NOMO-1 treated with DMSO at 0.1 percent for 48 hours (cell line): ENCODE results near the gene KRTAP10-4.
"Not testable (repeated sequence)": the region's sequence is repeated elsewhere in the genome, so short reads cannot be mapped to it uniquely, and the experiment has no call there.

Source experiments
- DNase-seq: peaks from one replicate; lab custom pipeline; 2025; ENCODE audit not compliant: unreplicated experiment; lab: John Stamatoyannopoulos, UW

Gene KRTAP10-4

DNA sequence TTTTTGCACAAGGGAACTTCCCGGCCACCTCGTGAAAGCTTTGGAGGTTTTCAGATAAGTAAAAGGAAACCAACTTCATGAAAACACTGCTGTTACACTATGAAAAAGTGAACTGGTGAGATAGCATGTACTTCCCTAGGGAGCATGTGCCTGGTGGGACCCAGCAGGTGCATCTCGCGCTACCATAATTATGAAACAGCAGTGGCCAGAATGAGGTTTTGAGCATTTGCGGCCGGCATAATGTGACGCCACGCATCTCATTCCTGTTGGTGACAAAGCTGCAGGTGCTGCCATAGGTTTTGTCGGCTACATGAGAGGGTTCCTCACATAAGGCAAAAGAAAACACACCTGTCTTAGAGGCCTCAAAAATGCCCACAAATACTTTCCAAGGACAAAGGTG is 16.6 kb upstream of the KRTAP10-4 start:
- DNase-seq = no peak

DNA sequence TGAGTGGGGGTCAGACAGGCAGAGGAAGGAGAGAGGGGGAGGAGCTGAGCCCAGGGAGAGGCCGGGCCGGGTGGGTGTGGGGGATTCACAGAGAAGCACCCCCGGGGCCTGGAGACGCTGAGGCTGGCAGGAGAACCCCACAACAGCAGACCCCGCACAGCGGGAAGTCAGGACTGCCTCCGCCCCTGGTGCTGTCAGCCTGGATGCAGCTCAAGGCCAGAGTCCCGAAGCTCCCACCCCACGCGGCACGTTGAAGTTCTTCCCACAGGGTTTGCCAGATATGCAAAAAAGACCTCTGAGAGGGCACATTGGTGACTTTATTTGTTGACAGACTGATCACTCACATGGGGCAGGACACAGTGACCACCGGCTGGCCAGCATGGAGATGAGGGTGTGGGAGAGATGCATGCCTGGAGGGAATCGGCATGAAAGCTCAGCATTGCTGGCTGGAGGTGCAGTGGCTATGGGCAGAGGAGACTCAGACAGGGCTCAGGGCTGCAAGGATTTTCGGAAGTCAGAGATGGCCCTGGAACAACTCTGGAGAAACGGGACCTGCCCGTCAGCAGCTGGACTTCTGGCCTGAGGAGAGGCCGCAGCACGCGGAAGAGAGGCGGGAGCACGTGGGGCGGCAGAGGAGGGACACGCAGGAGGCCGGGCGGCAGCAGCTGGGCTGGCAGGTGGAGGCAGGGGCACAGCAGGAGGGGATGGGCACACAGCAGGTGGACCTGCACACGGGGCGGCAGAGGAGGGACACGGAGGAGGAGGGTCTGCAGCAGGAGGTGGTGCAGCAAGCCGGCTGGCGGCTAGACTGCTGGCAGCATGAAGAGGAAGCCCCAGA is 15.8 kb upstream of the KRTAP10-4 start:
- DNase-seq = no peak

DNA sequence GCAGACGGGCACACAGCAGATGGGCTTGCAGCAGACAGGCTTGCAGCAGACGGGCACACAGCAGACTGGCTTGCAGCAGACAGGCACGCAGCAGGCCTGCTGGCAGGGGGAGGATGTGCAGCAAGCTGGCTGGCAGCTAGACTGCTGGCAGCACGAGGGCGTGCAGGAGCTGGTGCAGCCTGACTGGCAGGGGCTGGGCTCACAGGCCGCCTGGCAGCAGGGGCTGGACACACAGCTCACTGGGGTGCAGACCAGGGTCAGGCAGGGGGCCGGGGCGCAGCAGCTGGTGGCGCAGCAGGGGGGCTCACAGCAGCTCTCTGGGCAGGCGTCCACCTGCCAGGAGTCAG is 15.2 kb upstream of the KRTAP10-4 start:
- not testable (repeated sequence) for DNase-seq

DNA sequence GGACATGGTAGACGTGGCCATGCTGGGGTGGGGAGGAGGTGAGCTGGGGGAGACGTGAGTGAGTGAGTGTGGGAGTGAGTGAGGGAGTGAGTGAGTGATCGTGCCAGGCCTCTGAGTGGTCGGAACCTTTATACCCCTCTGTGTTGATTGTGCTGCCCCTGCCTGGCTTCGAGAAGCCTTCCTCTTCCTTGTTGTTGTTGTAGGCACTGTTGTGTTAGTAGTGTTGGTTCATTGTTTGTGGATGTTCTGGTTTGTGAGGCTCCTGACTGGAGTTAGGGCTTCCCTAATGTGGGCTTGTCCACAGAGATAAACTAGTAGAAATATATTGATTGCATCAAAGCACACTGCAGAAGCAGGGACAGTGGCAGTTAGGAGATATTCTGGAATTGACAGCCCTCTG is 14.8 kb upstream of the KRTAP10-4 start, which contains the start of gene KRTAP10-3:
TSS of gene KRTAP10-3 (minus strand) at position 101 of the 400 bp plus-strand sequence. CDS start at position 21, 80 bp downstream.
- DNase-seq = no peak

DNA sequence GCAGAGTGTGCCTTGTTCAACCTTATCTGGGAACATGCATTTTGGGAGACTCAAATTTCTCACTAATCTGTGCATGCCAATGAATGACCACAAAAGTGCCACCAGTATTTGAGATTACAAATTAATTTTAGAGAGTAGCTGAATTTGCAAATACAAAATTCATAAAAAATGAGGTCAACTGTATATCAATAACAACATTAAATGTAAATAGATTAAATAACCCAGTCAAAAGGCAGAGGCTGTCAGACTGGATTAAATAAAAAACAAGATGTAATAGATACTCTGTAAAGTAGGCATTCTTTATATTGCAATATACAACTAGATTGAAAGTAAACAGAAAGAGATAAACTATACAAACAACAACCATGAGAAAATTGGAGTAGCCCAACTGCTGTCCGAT is 9.4 kb upstream of the KRTAP10-4 start:
- DNase-seq = no peak

DNA sequence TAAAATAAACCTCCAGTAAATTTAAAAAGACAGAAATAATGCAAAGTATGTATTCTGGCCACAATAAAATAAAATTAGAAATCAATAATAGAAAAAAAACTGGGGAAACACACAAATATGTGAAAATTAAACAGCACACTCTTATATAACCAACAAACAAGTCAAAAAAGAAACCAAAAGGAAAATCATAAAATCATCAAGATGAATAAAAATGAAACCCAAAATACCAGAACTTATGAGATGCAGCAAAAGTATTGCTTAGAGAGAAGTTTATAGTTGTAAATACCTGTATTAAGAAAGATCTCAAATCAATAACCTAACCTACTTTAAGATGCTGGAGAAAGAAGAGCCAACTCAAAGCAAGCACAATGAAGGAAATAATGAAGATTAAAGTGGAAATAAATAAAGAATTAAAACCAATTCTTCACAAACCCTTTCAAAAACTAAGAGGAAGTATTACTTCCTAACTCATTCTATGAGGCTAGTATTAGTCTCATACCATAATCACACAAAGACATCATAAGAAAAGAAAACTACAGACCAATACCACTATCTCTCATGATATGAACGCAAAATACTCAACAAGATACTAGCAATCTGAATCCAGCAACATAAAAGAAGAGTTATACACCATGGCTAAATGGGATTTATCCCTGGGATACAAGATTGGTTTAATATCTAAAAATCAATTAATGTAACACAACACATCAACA is 8.5 kb upstream of the KRTAP10-4 start:
- DNase-seq = no peak

DNA sequence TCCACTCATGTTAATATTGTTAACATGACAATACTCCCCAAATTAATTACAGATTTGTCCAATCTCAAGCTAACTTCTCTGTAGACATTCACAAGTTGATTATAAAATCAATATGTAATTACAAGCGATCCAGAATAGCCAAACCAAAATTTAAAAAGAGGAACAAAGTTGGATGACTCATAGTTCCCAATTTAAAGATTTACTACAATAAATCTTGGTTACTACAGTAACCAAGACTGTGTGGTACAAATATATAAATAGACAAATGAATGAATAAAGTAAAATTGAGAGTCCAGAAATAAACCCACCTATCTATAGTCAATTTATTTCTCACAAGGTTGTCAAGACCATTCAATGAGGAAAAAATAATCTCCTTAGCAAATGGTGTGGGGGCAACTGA is 7.1 kb upstream of the KRTAP10-4 start:
- peak; percentile 90 for DNase-seq

DNA sequence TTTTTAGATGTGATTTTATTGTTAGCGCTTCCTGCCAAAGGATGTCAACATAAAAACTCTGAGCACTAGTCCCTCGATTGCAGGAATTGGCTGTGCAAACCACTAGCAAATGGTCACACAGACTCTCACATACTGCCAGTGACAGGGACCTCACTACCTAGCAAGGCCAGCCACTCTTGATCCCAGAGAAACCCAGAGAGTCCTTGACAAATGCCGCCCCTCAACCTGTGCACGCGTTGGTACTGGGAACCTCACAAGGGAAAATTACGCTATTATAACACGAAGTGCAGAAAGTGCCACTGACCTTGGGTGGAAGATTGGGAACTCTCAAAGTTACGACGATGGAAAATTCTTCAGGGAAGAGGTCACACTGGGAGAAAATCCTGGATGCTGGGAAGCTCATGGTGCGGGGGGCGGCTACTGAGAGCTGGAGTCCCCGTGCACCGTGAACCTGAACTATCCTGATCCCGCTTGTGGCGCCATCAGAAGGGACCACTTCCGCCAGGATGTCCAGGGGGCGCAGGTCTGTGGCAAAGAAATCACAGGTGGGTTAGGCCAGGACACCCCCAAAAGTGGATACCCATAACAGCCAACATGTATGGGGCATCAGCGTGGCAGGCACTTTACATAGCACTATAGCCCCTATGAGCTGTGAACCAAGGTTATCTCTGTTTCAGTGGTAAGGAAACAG is 5.9 kb upstream of the KRTAP10-4 start:
- DNase-seq = no peak

DNA sequence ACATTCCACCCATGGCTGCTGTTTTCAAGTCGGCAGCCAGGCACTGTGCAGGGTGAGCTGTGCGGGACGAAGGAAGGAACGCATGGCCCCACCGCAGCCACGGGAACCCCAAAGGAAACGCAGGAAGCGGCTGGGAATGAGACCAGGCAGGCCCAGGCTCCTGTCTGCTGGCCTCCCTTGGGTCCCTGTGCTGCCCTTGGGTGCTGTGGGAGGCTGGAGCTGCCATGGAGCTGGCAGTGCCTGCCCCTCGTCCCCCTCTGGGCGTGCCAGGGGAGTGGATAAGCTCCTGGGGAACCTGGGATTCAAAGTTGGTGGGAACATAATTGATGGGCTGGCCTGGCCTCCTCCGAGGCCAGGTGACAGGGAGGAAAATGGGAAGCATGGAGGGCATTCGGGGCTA is 5.3 kb upstream of the KRTAP10-4 start:
- DNase-seq = no peak

DNA sequence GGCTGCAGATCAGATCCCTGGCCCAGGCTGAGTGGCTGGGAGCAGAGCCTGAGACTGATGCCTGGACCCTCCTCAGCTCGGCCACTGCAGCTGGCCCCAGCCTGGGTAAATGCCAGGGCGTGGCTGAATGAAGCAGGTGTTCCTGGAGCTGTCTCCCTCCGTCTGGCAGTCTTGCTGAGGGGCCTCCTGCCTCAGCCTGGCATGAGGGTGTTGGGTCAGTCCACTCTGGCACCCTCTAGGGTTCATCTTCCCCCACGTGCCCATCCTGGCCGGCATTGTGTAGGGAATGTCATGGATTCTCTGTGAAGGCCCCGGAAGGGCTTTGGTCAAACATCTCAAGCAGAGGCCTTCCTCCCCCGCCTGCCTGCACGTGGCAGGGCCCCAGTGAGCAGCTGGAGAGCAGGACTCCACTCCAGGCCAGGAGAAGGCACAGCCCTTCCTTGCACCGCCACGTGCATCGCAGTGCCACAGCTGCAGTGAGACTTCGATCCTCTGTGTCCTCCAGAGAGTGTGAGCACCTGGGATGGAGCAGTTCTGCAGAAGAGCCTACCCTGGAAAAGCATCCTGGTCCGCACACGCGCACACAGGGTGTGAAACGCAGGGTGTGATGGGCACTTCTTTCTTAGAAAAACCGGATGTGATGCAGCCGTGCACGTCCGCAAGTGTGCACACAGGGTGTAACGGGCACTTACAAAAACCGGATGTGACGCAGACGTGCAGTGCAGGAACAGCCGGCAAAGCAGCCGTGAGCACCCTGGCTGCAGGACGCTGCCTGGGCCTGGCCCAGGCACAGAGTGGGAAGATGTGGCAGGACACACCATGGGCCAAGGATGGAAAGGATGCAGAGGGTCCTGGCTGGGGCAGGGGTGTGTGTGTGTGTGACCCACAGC is 4.6 kb upstream of the KRTAP10-4 start:
- no peak for DNase-seq

DNA sequence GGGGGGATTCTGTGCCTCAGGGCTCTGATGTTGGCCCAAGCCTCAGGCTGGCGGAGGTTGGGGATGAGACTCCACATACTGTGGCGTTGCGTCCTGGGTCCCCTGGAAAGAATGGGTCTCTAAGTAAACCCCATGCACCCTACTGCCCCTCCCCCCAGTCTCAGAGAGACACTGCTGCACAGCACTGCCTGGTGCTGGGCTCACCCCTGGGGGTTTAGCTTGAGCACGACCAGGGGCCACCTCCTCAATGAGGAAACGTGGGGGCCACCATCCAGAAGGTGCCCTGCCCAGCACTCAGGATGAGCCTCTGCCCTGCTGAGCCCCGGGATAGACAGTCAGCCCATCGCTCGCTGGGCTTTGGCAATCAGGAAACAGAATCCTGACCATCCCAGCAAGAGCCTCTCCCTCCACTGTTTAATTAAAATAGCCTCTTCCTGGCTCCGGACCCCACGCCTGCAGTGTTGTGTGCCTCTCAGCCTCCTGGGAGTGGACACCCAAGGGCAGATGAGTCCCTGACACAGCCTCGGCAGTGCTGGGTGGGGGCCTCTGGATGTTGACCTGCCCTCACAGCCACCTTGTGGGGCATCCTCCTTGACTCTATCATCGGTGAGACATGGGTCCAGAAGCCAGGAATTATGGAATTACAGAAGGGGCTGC is 3.5 kb upstream of the KRTAP10-4 start:
- DNase-seq = no peak

DNA sequence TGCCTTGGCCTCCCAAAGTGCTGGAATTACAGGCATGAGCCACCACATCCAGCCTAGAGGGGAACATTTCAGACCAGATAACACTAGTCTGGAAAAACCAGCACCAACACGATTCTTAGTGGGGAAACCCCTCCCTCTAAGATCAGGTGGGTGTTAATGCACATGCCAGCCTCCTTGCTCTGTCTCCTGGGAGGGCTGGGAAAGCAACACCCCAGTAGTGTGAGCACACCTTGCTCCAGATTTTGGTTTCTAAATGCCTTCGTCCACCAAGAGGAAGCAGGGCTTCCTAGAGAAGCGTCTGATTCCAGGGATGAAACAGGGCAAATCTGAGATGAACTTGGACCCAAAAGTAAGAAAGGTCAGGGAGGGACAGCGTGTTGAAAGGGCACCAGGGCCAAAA is 2.2 kb upstream of the KRTAP10-4 start:
- no peak for DNase-seq

DNA sequence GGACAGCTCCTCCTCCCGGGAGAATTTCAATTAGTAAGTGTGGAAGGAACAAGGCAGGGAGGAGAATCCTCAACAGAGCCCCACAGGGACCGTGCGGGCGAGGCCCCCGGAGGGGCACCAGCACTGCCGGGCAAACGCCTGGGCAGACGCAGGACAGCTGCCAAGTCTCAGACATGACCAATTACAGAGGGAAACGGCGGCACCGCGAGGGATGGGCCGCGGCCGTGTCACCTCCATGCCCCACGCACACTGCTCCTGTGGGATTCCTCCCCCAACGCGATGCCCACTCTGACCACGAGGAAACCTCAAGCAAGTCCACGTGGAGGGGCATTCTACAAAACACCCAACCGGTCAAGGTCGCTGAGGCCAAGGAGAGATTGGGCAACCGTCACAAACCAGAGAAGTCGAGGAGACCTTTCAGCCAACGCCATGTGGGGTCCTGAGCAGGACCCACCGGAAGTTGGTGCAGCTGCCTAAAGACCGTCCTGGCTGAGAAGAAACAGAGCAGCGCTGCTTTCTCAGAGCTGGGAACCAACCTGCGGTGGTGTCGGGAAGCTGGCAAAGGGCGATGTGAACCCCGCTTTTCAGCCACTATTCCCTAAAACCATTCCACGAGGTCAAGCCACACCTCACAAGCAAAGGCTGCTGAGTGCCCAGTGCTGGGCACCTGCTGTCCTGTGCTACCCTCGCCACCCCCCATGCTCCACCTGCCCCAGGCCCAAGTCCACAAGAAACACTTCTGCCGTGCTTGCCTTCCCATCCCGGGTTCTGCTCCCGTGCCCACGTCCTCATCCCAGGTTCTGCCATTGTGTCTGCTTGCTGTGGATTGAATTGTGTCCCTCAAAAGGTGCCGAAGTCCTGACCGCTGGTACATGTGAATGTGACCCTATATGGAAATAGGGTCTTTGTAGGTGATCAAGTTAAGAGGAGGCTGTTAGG is 1.4 kb upstream of the KRTAP10-4 start:
- DNase-seq = no peak

DNA sequence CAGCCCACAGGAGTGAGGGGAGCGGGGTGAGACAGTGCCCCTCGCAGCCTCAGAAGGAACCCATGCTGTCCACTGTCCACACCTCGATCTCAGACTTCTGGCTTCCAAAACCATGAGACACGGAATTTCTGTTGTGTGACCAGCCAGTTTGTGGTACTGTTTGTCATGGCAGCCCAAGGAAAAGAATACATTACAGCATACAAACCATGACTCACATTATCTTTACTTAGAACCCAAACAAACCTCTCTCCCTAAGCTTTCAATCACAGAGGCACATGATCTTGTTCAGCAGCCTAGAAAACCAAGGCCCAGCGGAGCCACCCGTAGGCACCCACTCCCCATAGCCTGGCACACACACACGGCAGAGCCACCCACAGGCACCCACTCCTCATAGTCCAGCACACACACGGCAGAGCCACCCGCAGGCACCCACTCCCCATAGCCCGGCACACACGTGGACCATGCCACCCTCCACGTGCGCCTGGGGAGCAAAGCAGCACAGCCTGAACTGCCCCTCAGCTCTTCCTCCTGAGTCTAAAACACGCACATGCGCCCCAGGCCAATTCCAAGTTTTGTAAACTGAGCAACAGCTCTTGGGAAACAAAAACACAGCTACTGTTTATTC is 458 bp upstream of the KRTAP10-4 start:
- DNase-seq = no peak

DNA sequence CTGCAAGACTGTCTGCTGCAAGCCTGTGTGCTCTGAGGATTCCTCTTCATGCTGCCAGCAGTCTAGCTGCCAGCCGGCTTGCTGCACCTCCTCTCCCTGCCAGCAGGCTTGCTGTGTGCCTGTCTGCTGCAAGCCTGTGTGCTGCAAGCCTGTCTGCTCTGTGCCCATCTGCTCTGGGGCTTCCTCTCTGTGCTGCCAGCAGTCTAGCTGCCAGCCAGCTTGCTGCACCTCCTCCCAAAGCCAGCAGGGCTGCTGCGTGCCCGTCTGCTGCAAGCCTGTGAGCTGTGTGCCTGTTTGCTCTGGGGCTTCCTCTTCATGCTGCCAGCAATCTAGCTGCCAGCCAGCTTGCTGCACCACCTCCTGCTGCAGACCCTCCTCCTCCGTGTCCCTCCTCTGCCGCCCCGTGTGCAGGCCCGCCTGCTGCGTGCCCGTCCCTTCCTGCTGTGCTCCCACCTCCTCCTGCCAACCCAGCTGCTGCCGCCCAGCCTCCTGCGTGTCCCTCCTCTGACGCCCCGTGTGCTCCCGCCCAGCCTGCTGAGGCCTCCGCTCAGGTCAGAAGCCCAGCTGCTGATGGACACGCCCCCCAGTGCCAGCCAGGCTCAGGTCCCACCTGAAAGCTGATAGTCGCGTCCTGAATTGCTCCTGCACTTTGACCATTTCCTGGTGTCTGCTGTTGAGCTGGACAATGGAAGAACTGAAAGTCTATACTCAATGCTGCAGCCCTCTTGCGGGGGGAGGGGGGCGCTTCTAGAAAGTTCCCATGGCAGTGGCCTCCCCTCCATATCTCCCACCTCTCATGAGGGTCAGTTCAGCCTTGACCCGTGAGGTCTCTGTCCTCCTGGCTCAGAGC is 1.2 kb downstream of the KRTAP10-4 start:
- DNase-seq = no peak

DNA sequence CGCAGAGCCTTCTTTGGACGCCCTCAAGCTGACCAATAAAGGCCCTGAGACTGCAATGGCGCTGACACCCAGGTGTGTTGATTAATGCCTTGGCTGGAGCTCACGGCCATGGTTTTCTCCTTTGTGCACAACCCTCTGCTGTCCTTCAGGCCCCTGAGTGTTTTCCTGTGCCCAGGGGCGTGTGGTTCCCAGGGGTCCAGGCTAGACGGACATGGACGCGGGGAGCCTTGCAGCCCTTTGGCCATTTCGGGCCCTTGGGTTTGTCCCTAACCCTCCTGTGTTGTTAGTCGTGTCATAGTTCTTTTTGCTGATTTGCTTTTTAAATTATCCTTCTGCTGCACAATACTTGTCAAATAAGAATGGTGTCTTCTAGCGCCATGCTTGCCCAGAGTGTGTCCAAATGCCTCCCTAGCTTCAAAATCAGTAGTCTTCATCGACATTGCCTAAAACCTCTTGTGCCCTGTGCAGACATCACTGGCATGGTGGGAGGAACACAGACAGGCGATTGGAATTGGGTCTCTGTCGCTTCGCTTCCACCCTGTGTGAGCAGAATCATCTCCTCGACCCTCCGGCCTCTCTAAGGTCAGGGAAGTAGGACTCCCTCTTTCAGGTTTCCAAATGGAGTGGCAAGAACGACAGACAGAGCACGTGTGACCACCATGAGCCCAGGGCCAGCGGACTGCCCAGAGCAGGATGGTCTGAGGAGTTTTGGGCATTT is 1.9 kb downstream of the KRTAP10-4 start:
- no peak for DNase-seq

DNA sequence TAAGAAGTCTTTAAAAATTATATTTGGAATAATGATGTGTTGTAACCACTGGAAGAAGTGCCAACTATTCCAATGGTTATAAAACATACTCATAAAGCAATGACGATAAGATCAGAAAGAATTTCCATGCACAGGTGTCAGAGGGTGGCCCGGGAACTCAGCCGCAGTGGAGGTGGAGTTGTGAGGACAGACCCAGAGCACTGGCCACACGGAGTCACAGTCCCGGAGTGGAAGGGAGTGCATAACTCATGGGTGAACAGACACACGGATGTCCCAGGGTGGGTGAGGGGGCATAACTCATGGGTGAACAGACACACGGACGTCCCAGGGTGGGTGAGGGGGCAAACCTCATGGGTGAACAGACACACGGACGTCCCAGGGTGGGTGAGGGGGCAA is 2.5 kb downstream of the KRTAP10-4 start:
- DNase-seq = no peak
